ENCODE results near the gene NDUFS6. TPM values are rescaled to one million over a fixed set of nuclear protein-coding genes. Genes with fewer than 3 reads are reported as not detected.

NDUFS6 gene
- total RNA-seq, 2 experiments from 2014 or later, result 35.2 to 37.5 TPM

- CTCF ChIA-PET, result interaction anchor here (1.1 to 1.8 kb wide), 4 partner anchors 8 to 37 kb away, joined by 3 to 5 read pairs (median 4); no protein-coding TSS in a partner anchor
- Mint-ChIP-seq H3K4me3 (peak within 1 kb of the TSS; percentile 93), H3K4me1 (peaks cover 57% of the 10 kb centered on the region), H3K36me3 (peaks cover 48% of the 10 kb centered on the region), H3K9me3 (ENCODE audit: low read depth) (no peaks in the 10 kb centered on the region), H3K27me3 (no peaks in the 10 kb centered on the region), H3K27ac (peak within 1 kb of the TSS; percentile 94)
- ATAC-seq (peak; percentile 81), DNase-seq (peak; percentile 94)
Measured at GRCh38 chr5:1799602-1800471, 1.4 kb upstream of the NDUFS6 start, which contains the start of gene MRPL36. Gene MRPL36, minus strand, starts transcription at chr5:1799837. Its CDS starts 902 bp downstream, at chr5:1798935.

GRCh38 chr5:1800472-1801221 is 560 bp upstream of the NDUFS6 start:
- CTCF ChIA-PET, result interaction anchor here (1.1 to 1.8 kb wide), 3 partner anchors 8 to 37 kb away, joined by 3 to 5 read pairs (median 4); no protein-coding TSS in a partner anchor
- ATAC-seq (peak; percentile 60), DNase-seq (peak; percentile 75)
- peak overlapping the region; percentile 93 for H3K4me3 Mint-ChIP-seq
- peaks cover 43% of the 10 kb centered on the region for H3K36me3 Mint-ChIP-seq
- no peaks in the 10 kb centered on the region for H3K27me3 Mint-ChIP-seq
- H3K4me1 Mint-ChIP-seq, result peaks cover 49% of the 10 kb centered on the region
- H3K9me3 Mint-ChIP-seq (ENCODE audit: low read depth), result no peaks in the 10 kb centered on the region
- H3K27ac Mint-ChIP-seq, result peak overlapping the region; percentile 94

- Mint-ChIP-seq H3K4me1 (peaks cover 50% of the 10 kb centered on the region), H3K27ac (peak overlapping the region; percentile 94), H3K27me3 (no peaks in the 10 kb centered on the region), H3K9me3 (ENCODE audit: low read depth) (no peaks in the 10 kb centered on the region), H3K36me3 (peaks cover 48% of the 10 kb centered on the region), H3K4me3 (peak overlapping the region; percentile 93)
- CTCF ChIA-PET, result interaction anchor here (0.6 to 1.5 kb wide), 2 partner anchors 9 to 39 kb away, joined by 3 read pairs; no protein-coding TSS in a partner anchor
- no peak for ATAC-seq
- no peak for DNase-seq
Measured at GRCh38 chr5:1801967-1802295, 724 bp downstream of the NDUFS6 start.

- ATAC-seq, result no peak
- Mint-ChIP-seq H3K27ac (peak overlapping the region; percentile 6), H3K36me3 (peaks cover 43% of the 10 kb centered on the region), H3K4me3 (peak overlapping the region; percentile 93), H3K27me3 (no peaks in the 10 kb centered on the region), H3K9me3 (ENCODE audit: low read depth) (no peaks in the 10 kb centered on the region), H3K4me1 (peaks cover 46% of the 10 kb centered on the region)
- CTCF ChIA-PET, result interaction anchor here (0.6 to 1.5 kb wide), 2 partner anchors 8 to 30 kb away, joined by 3 read pairs; no protein-coding TSS in a partner anchor
- no peak for DNase-seq
Measured at GRCh38 chr5:1803192-1803591, 2.0 kb downstream of the NDUFS6 start.

- Mint-ChIP-seq H3K9me3 (ENCODE audit: low read depth) (no peaks in the 10 kb centered on the region), H3K36me3 (peaks cover 37% of the 10 kb centered on the region), H3K27ac (no peak overlapping the region), H3K4me1 (peaks cover 42% of the 10 kb centered on the region), H3K27me3 (no peaks in the 10 kb centered on the region), H3K4me3 (no peak overlapping the region)
- ATAC-seq (no peak), DNase-seq (no peak)
- CTCF ChIA-PET, result no interaction called here
Measured at GRCh38 chr5:1804001-1804690, 2.9 kb downstream of the NDUFS6 start.

- H3K4me1 Mint-ChIP-seq, result peaks cover 42% of the 10 kb centered on the region
- DNase-seq (no peak), ATAC-seq (no peak)
- H3K4me3 Mint-ChIP-seq, result no peak overlapping the region
- no peaks in the 10 kb centered on the region for H3K27me3 Mint-ChIP-seq
- peaks cover 36% of the 10 kb centered on the region for H3K36me3 Mint-ChIP-seq
- CTCF ChIA-PET, result no interaction called here
- H3K27ac Mint-ChIP-seq, result no peak overlapping the region
- no peaks in the 10 kb centered on the region for H3K9me3 Mint-ChIP-seq (ENCODE audit: low read depth)
Measured at GRCh38 chr5:1805326-1805725, 4.1 kb downstream of the NDUFS6 start.

GRCh38 chr5:1805736-1806135 is 4.5 kb downstream of the NDUFS6 start:
- Mint-ChIP-seq H3K36me3 (peaks cover 36% of the 10 kb centered on the region), H3K27me3 (no peaks in the 10 kb centered on the region), H3K9me3 (ENCODE audit: low read depth) (no peaks in the 10 kb centered on the region), H3K4me1 (peaks cover 42% of the 10 kb centered on the region), H3K27ac (no peak overlapping the region), H3K4me3 (no peak overlapping the region)
- no peak for DNase-seq
- no peak for ATAC-seq
- CTCF ChIA-PET, result no interaction called here

- ATAC-seq (no peak), DNase-seq (no peak)
- peaks cover 42% of the 10 kb centered on the region for H3K4me1 Mint-ChIP-seq
- H3K9me3 Mint-ChIP-seq (ENCODE audit: low read depth), result no peaks in the 10 kb centered on the region
- CTCF ChIA-PET, result no interaction called here
- H3K4me3 Mint-ChIP-seq, result no peak overlapping the region
- peaks cover 40% of the 10 kb centered on the region for H3K36me3 Mint-ChIP-seq
- H3K27me3 Mint-ChIP-seq, result no peaks in the 10 kb centered on the region
- H3K27ac Mint-ChIP-seq, result no peak overlapping the region
Measured at GRCh38 chr5:1806199-1806598, 5.0 kb downstream of the NDUFS6 start.

GRCh38 chr5:1806974-1807373 is 5.8 kb downstream of the NDUFS6 start:
- Mint-ChIP-seq H3K4me3 (no peak overlapping the region), H3K27ac (no peak overlapping the region), H3K4me1 (peaks cover 40% of the 10 kb centered on the region), H3K9me3 (ENCODE audit: low read depth) (no peaks in the 10 kb centered on the region), H3K36me3 (peaks cover 43% of the 10 kb centered on the region), H3K27me3 (no peaks in the 10 kb centered on the region)
- DNase-seq (no peak), ATAC-seq (peak; percentile 51)
- CTCF ChIA-PET, result no interaction called here

GRCh38 chr5:1807451-1808185 is 6.4 kb downstream of the NDUFS6 start:
- no peaks in the 10 kb centered on the region for H3K27me3 Mint-ChIP-seq
- H3K27ac Mint-ChIP-seq, result no peak overlapping the region
- peaks cover 46% of the 10 kb centered on the region for H3K36me3 Mint-ChIP-seq
- no peaks in the 10 kb centered on the region for H3K9me3 Mint-ChIP-seq (ENCODE audit: low read depth)
- H3K4me3 Mint-ChIP-seq, result no peak overlapping the region
- CTCF ChIA-PET, result no interaction called here
- no peak for DNase-seq
- peaks cover 34% of the 10 kb centered on the region for H3K4me1 Mint-ChIP-seq
- no peak for ATAC-seq

- Mint-ChIP-seq H3K36me3 (peaks cover 38% of the 10 kb centered on the region), H3K27ac (no peak overlapping the region), H3K4me3 (no peak overlapping the region), H3K4me1 (peaks cover 26% of the 10 kb centered on the region), H3K27me3 (no peaks in the 10 kb centered on the region), H3K9me3 (ENCODE audit: low read depth) (no peaks in the 10 kb centered on the region)
- CTCF ChIA-PET, result no interaction called here
- DNase-seq (no peak), ATAC-seq (no peak)
Measured at GRCh38 chr5:1808439-1808838, 7.2 kb downstream of the NDUFS6 start.

GRCh38 chr5:1809416-1810035 is 8.3 kb downstream of the NDUFS6 start:
- H3K4me3 Mint-ChIP-seq, result no peak overlapping the region
- CTCF ChIA-PET, result no interaction called here
- ATAC-seq (no peak), DNase-seq (no peak)
- no peak overlapping the region for H3K27ac Mint-ChIP-seq
- H3K27me3 Mint-ChIP-seq, result no peaks in the 10 kb centered on the region
- peaks cover 19% of the 10 kb centered on the region for H3K4me1 Mint-ChIP-seq
- peaks cover 36% of the 10 kb centered on the region for H3K36me3 Mint-ChIP-seq
- H3K9me3 Mint-ChIP-seq (ENCODE audit: low read depth), result no peaks in the 10 kb centered on the region
